Upper lobe of left lung (tissue), 6 donors: Measurements from ENCODE around the gene NUP214. TPM values are rescaled to one million over a fixed set of nuclear protein-coding genes. Genes with fewer than 3 reads are reported as not detected.

Experiments used
- ATAC-seq, 2 donors: fragments of 200-7000 bp; cut with Tn5 transposase; one replicate each; pipeline ENCODE4 v1.9.1; 2022; ENCODE audit warnings: mild to moderate bottlenecking in 2 of 2, moderate library complexity in 2 of 2; ENCODE audit not compliant: low FRiP score in 2 of 2
- DNase-seq, 2 donors: peaks; one replicate each; pipeline ENCODE4 v3.0.0-alpha.2; 2019 to 2020
- H3K27ac ChIP-seq, 4 donors: fragments of 200-600 bp; sonication (generic); one replicate each; pipeline ENCODE4 v1.5.1; 2016 to 2019
- H3K27me3 ChIP-seq, 4 donors: fragments of 200-600 bp; sonication (generic); one replicate each; pipeline ENCODE4 v1.5.1; 2017 to 2019
- H3K36me3 ChIP-seq, 4 donors: fragments of 200-600 bp; sonication (generic); one replicate each; pipeline ENCODE4 v1.5.1; 2016 to 2019
- H3K4me1 ChIP-seq, 4 donors: fragments of 200-600 bp; sonication (generic); one replicate each; pipeline ENCODE4 v1.5.1; 2018 to 2019
- H3K4me3 ChIP-seq, 4 donors: fragments of 200-600 bp; sonication (generic); one replicate each; pipeline ENCODE4 v1.5.1; 2017 to 2019; ENCODE audit warnings: mild to moderate bottlenecking in 2 of 4, moderate library complexity in 1 of 4
- H3K9me3 ChIP-seq, 4 donors: fragments of 200-600 bp; sonication (generic); one replicate each; pipeline ENCODE4 v1.5.1; 2018 to 2019
- CTCF ChIP-seq, 6 experiments: fragments of 450-650 bp in 4 of 6; fragments of 200-600 bp in 2 of 6; sonication (generic) in 2 of 6; IDR thresholded peaks; one replicate each; pipeline ENCODE4 v1.5.1; 2016 to 2019; ENCODE audit warnings: antibody characterized with exemption in 6 of 6
- EP300 ChIP-seq, 4 donors: sonication (generic); formaldehyde crosslinking; IDR thresholded peaks; one replicate each; pipeline ENCODE4 v1.5.1; 2017; ENCODE audit warnings: antibody characterized with exemption in 4 of 4, control low read depth in 2 of 4
- POLR2A ChIP-seq, 4 donors: fragments of 450-650 bp; IDR thresholded peaks; one replicate each; pipeline ENCODE4 v1.5.1; 2016 to 2017; ENCODE audit warnings: antibody characterized with exemption in 4 of 4, mild to moderate bottlenecking in 2 of 4
- POLR2AphosphoS5 ChIP-seq, 2 donors: sonication (generic); formaldehyde crosslinking; IDR thresholded peaks; one replicate each; pipeline ENCODE4 v1.5.1; 2017; ENCODE audit warnings: antibody characterized with exemption in 2 of 2
- WGBS, 2 donors: methylation state at CpG; one replicate each; pipeline ENCODE4 v1.1.5; 2017 to 2018; 5-methylcytosine and 5-hydroxymethylcytosine counted together
- small RNA-seq, 4 donors: library from RNA; depleted of rRNA; stranded (forward); fragments of <200 nt; gene quantifications; one replicate each; pipeline ENCODE3, GENCODE V24; 2016
- total RNA-seq, 6 donors: library from RNA; depleted of rRNA in 4 of 6; stranded (reverse); fragments of >200 nt in 4 of 6; gene quantifications; one replicate each; pipeline versions ENCODE4 v1.1.0 to v1.2.1, GENCODE V29; 2016 to 2021
- donor health status: DM: no; HTN: no; CAD: no; lungs with moderate emphysema.
- donor health status: DM: no; HTN: yes; CAD: no; lungs with severe emphysema.

Gene NUP214
- total RNA-seq, 6 donors from 2014 or later, result 35.3 to 113 (median 44.3) TPM

GRCh38 chr9:131282688-131283422, 157.5 kb downstream of the NUP214 start:
- Histone ChIP-seq H3K36me3 (no peaks in the 10 kb centered on the region), H3K4me1 (peaks cover 5 to 20% (median 14%) of the 10 kb centered on the region in 4 donors), H3K27ac (no peak overlapping the region), H3K9me3 (no peaks in the 10 kb centered on the region), H3K27me3 (peaks cover 0 to 18% (median 5%) of the 10 kb centered on the region in 4 donors), H3K4me3 (peak overlapping the region in 2 of 4 donors; percentile 20 to 26)
- ATAC-seq, result peak in 1 of 2 donors; percentile 29
- no peak for TF ChIP-seq POLR2A (IDR thresholded peaks at IDR 0.05)
- no peak for TF ChIP-seq POLR2AphosphoS5 (IDR thresholded peaks at IDR 0.05)
- TF ChIP-seq CTCF (IDR thresholded peaks at IDR 0.05), result no peak
- TF ChIP-seq EP300 (IDR thresholded peaks at IDR 0.05), result no peak
- 6 to 56% methylated on average over 3 to 41 of the region's 61 CpGs for WGBS, 2 donors
- peak in 1 of 2 donors; percentile 86 for DNase-seq

Small RNAs within 50 kb of the gene (small RNA-seq; reads per million reads assigned to genes)
- 0 reads per million in 4 donors for gene RNU6-881P

Other genes with a start within 250 kb of the NUP214 start
- not detected for gene QRFP, start 228.8 kb upstream of the NUP214 start, total RNA-seq
- gene FIBCD1, start 186.3 kb upstream of the NUP214 start, total RNA-seq, result 10 to 100 TPM in 2 of 6 donors, 1 to 10 TPM in 3, under 1 TPM in 1; 0.30 to 15.8 (median 4.1) TPM
- 10 to 100 TPM in 5 of 6 donors, 1 to 10 TPM in 1; 6.7 to 56.0 (median 19.5) TPM for gene LAMC3, start 116.4 kb upstream of the NUP214 start, total RNA-seq
- gene AIF1L, start 29.1 kb upstream of the NUP214 start, total RNA-seq, result 10 to 100 TPM in 3 of 6 donors, 1 to 10 TPM in 3; 3.8 to 21.4 (median 10.5) TPM
- gene FAM78A, start 150.9 kb downstream of the NUP214 start, total RNA-seq, result 10 to 100 TPM in 2 of 6 donors, 1 to 10 TPM in 4; 4.5 to 19.1 (median 9.3) TPM
- gene PLPP7, start 164.1 kb downstream of the NUP214 start, total RNA-seq, result 1 to 10 TPM in 4 of 6 donors, under 1 TPM in 2; 0.76 to 3.2 (median 1.6) TPM